LNCAP (cell line): ENCODE measurements around the gene UFSP2.

ENCODE experiments used
- TF ChIP-seq, protein P1 (sequence below): fragments of 450-650 bp; IDR thresholded peaks from 2 replicates; pipeline ENCODE4 v1.5.1; 2017; ENCODE audit warnings: mild to moderate bottlenecking

UFSP2 gene

DNA sequence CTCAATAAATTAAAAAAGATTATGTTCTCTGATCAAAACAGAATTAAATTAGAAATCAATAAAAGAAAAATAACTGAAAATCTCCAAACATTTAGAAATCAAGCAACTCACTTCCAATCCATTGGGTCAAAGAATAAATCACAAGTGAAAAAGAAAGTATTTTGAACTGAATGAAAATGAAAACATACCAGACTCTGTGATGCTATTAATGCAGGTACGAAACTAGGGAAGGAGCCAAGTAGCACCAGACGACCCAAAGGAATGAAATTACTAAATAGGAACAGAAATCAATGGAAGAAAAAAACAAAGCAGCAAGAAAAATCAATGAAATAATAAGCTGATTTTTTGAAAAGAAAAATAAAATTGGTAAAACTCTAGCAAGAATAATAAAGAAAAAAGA lies 30.4 kb upstream of the UFSP2 start:
- TF ChIP-seq, protein P1, sequence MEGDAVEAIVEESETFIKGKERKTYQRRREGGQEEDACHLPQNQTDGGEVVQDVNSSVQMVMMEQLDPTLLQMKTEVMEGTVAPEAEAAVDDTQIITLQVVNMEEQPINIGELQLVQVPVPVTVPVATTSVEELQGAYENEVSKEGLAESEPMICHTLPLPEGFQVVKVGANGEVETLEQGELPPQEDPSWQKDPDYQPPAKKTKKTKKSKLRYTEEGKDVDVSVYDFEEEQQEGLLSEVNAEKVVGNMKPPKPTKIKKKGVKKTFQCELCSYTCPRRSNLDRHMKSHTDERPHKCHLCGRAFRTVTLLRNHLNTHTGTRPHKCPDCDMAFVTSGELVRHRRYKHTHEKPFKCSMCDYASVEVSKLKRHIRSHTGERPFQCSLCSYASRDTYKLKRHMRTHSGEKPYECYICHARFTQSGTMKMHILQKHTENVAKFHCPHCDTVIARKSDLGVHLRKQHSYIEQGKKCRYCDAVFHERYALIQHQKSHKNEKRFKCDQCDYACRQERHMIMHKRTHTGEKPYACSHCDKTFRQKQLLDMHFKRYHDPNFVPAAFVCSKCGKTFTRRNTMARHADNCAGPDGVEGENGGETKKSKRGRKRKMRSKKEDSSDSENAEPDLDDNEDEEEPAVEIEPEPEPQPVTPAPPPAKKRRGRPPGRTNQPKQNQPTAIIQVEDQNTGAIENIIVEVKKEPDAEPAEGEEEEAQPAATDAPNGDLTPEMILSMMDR = no peak

DNA sequence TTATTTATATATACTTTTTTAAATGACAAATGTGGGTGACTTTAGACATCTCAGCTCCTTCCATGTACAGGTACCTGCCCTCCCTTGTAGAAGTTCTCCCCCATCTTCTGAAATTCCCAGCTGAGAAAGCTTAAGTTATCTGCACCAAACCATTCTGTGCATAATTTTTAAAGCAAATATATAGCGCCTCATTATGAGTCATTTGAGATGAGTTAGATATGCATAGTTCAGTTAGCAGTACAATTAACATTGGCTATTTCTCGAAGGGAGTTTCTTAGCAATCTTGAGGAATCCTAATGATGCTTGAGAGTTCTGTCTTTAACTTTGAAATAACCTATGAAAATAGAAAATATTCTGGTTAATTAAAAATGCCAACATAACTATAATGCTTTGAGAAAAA lies 19.4 kb upstream of the UFSP2 start:
- TF ChIP-seq, protein P1 = no peak

DNA sequence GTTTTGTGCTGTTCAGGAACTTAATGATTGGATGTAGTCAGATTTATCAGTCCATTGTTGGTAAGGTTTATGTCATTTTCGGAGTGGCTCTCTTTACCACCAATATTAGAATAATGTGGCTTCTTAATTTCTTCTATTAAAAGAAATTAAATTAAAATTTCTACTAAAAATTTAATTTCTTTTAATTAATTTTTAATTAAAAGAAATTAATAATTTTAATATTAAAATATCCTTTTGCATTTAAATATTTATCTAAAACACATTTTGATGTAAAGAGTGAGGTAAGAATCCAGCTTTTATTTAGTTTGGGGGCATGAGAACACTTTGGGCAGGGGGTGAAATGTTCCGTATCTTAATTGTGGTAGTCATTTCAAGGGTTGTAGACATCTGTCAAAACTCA lies 15.7 kb upstream of the UFSP2 start:
- TF ChIP-seq, protein P1 = no peak

DNA sequence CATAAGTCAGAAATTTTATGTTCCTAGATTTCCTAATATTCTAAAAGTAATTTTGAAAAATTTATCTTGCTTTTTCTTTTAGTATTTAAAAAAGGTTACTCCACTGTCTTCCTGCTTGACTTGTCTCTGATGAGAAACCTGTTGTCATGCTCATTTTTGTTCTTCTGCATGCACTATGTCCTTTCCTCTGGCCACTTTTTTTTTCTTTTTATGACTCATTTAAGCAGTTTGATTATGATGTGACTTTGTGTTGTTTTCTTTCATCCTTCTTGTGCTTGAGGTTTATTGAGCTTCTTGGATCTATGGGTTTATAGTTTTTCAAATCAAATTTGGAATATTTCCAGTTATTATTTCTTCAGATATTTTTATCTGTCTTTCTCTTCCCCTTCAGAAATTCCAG lies 12.0 kb upstream of the UFSP2 start:
- TF ChIP-seq, protein P1 = no peak

DNA sequence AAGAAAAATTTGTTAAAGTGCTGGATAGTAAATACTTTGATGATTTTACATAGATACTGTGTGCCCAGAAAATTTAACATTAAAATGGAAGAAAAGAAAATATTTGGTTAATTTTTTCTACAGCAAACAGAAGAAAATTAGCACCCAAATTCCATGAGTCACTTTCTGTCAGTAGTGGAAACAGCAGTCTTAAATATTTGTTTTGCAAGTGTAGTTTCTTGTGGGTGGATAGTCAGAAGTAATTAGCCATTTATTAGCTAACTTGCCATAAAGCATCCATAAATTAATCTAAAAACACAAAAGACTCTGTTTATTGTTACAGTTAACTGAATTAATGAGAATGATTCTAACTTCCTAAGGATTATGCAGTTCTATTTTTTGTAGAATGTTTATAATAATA lies 9.7 kb upstream of the UFSP2 start:
- TF ChIP-seq, protein P1 = no peak

DNA sequence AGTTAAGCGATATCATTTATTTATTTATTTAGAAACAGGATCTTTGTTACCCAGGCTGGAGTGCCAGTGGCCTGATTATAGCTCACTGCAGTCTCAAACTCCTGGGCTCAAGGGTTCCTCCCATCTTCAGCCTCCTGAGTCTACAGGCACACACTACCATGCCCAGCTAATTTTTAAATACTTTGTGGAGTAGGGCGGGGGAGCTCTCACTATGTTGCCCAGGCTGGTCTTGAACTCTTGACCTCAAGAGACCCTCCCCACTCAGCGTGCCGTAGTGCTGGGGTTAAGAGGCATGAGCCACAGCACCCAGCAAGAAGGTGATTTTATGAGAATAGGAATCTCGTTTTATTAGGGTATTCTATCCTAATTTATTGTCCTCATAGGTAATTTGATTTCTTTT lies 3.9 kb upstream of the UFSP2 start:
- TF ChIP-seq, protein P1 = no peak

DNA sequence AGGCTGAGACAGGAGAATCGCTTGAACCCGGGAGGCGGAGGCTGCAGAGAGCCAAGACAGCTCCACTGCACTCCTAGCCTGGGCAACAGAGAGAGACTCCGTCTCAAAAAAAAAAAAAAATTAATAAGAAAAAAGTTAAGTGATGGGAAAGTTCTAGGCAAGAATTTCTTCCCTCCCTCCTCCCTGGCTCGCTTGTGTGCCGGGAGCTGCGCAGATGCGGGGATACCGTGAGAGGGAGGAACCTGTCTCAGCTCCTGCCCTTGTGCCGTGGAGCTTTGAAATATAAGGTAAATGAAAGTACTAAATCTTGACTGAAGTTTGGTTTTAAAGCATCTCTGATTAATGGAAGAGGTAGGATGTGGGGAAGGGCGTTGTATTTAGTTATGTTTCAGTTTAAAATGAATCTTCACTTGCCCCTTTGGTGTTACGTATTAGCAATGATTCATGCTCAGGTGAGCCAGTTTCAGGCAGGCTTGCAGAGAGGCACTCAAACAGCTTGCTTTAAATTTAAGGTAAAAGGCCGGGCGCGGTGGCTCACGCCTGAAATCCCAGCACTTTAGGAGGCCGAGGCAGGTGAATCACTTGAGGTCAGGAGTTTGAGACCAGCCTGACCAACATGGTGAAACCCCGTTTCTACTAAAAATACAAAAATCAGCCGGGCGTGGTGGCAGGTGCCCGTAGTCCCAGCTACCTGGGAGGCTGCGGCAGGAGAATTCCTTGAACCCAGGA lies 1.4 kb upstream of the UFSP2 start:
- TF ChIP-seq, protein P1 = no peak
